Stimulated activated CD8-positive, alpha-beta memory T cell treated with anti-CD3 and anti-CD28 coated beads, Interleukin-7, amount 100 ng/mL, for 4 hours (primary cell): ENCODE data around the gene OR52K1.
"Not testable (repeated sequence)": the region's sequence is repeated elsewhere in the genome, so short reads cannot be mapped to it uniquely, and the experiment has no call there.

ENCODE experiments used
- DNase-seq, 2 donors: peaks; one replicate each; pipeline ENCODE4 v3.0.0-alpha.2; 2020; ENCODE audit warnings: low read depth in 2 of 2

The OR52K1 gene

DNA sequence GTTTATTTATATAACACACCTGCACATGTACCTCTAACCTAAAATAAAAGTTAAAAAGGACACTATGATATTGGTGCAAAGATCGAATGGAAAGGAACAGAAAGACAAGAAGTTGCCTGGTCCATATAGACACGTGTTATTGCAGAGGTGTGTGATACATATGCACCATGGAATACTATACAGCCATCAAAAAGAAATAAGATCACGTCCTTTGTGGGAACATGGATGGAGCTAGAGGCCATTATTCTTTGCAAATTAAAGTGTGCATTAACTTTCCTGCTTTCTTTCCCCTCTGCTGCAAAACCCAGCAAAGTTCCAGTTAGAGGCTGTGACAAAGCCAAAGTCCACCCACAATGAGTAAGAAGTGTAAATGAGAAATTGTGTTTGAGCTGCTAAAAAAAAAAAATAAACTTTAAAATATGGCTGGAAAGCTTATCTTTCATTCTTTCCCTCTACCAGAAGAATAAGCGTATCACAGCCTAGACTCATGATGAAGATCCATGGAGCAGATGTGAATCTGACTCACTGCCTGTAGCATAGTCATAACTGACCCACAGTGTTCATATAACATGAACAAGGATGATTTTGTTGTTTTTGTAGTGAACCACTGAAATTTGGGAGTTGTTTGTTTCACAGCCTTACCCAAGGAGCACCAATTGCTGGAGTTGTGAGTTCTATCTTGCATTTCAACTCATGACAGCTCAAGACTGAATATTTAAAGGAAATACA lies 9.6 kb downstream of the OR52K1 start:
- DNase-seq, result no peak

DNA sequence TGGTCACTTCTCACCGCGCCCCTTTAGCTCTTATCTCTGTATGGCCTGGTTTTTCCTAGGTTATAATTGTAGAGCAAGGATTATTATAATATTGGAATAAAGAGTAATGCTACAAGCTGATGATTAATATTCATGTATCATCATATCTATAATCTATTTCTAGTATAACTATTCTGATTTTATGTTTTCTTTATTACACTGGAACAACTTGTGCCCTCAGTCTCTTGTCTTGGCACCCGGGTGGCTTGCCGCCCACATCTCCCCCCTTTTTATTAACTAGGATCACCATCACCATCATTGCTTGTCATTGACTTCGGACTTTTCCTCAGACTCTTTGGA lies 11.0 kb downstream of the OR52K1 start:
- DNase-seq, result no peak

DNA sequence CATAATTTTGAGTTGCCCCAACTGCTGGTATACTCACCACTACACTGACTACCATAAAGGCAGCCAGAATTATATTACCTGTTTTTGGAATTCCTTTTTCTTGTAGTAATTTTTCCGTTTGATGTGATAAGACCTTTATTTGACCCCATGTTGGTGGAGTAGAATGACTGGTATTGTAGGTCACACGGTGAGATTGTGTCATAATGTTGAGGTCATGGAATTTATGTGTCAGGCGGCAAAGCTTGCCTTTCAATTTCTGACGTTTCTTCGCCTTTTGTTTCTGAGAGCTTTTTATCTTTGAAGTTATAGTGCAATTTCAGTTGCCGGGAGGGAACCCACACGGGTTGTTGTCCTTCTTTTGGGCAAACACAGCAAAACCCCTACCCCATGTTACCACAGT lies 13.0 kb downstream of the OR52K1 start:
- DNase-seq, result no peak

DNA sequence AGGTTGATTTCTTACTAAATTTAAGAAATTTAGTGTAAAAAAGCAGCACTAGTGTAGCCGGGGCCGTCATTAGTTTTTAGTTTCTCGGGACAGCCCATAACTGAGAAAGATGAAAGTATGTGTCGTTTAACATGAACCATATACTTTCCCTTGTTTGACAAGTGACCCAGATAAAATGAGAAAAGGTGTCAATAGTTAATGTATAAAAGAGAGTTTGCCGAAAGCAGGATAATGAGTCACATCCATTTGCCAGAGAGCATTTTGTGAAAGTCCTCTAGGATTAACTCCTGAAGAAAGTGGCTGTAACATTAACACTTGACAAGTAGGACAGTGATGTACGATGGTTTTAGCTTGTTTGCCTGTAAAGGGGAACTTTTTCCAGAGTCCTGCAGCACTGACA lies 13.5 kb downstream of the OR52K1 start:
- no peak for DNase-seq

DNA sequence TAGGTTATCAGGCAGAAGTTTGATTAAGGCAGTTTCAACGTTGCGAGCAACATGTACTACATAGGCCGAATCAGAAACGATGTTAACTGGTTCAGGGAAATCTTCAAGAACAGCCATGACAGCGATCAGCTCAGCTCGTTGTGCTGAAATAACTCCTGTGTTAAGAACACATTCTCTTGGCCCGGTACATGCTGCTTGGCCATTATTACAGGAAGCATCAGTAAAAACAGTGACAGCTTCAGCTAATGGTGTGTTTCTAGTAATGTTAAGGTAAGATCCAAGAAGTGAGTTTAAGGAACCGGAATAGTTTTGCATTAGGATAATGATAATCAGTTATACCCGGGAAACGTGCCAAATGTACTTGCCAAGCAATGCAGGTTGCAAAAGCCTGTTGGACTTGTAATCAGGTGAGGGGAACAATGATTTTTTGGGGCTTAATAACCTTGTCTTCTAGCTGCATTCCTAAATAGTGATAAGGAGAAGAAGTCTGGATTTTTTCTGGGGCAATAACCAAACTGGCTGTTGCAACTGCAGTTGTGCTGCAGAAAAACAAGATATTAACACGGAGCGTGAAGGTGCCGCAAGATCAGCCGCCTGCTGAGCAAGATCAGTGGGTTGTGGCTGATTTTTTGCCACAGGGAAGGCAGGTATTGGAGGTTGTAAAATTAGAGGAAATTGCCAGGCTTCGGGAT lies 14.3 kb downstream of the OR52K1 start:
- DNase-seq, result no peak

DNA sequence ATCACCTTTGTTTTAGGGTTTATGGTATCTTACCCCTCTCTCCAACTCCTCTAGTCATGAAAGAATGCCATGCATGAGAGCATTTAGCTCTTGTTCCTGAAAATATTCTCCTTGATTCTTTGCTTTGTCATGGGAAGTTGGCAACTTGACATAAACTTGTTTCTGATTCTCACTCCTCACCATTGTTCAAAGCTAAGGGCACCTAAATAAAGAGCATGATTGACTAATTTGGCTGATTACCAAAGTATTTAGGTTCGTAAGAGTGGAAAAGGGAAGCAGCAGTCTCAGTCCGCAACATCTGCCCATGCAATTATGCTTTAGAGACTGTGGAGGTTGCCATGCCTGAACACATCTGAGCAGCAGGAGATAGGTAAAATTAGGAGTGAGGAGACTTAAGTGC lies 26.4 kb downstream of the OR52K1 start:
- DNase-seq, result no peak

DNA sequence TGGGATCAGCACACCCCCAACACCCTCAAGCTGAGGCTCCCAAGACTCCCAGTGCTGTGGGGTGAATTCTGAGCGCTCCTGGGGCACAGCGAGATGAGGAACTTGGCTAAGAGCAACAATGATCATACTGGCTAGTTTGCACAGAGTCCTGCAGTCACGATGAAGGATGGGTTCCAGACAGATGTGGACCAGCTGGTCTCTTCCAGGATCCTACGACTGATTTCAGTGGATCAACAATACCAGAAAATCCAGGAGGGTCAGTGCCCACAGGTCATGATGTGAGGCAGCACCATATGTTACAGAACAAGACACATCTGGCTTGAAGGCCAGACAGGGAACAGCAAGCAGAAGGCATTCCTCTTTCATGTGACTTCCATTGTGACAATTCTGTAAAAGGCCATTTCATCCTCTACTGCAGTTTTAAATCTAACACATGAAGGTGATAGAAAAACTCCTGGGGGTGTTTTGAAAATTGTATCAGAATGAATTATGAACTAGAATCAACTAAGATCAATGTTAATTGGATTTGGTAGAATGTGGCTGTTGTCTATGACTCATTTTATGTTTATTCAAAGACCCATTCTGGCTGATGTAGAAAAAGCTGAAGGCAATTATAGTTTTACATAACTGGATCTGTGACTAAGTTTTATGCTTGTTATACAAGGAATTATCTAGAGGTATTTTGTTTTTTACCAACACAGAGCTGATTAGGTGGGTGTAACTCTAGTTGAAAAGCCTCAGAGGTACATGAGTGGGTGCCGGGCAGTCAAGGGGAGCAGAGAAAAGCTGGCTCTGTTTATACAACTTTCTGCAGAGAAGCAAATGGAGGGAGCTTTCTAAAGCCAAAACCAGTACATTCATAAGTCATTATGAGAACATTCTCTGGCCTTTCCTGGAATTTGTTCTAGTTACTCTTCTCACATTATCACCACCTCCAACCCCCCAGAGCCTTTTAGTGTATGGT lies 29.1 kb downstream of the OR52K1 start:
- no peak for DNase-seq

DNA sequence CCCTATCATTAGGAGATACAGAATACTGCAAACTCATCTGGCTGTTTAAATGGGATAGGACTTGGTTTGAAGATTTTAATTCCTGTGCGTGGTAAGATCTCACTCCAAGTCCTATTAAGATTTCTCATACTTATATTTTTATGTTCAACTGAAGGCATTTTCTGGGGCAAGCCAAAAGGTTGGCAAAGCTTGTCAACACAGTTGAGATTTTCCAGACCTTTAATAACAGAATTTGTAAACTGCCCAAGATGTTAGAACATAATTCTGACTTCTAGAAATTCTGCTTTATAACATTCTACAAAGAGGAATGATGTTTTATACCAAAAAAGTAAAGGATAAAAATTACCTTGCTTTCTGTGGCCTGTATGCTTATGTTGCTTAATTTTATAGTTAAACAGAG lies 31.8 kb downstream of the OR52K1 start:
- DNase-seq, result no peak

DNA sequence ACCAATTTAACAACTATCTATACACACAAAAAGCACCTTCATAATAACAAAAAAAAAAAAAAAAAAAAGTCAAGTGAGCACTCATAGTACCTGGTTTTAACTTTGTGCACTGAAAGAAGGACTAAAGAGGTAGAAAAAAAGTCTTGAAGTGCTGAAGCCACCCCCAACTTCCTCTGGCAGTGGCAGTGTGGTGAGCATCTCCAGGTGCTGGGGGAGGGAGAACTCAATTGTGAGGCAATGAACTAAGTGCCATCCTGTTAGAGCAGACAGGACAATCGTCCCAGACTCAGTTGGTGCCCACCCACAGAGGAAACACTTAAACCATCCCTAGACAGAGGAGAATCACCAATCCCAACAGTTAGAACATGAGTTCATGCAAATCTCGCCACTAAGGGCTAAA lies 39.9 kb downstream of the OR52K1 start:
- DNase-seq, result no peak

DNA sequence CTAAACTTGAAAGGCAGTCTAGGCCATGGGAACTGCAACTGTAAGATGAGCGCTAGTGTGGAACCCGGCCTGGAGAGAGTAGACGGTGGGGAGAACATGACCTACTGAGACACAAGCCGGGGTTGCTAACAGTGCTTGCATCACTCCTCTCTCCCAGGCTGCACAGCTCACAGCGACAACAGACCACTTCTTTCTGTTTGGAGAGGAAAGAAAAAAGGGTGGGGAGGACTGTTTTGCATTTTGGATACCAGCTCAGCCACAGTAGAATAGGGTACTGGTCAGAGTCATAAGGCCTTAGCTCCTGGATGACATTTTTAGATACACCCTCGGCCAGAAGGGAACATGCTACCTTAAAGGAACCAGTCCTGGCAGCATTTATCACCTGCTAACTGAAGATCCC lies 40.3 kb downstream of the OR52K1 start:
- DNase-seq, result no peak

DNA sequence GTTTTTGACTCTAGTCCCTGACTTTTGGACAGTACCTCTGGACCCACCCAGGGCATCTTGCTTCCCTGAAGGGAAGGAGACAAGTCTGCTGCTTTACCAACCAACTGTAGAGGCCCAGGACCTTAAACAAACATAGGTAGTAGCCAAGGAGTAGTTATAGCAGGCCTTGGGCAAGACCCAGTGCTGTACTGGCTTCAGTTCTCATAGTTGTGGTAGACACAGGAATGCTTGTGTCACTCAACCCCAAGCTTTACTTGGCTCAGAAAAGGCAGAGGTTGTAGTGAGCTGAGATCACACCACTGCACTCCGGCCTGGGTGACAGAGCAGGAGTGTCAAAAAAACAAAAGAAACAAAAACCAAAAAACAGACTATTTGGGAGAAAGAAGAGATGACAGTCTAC lies 41.2 kb downstream of the OR52K1 start:
- no peak for DNase-seq

DNA sequence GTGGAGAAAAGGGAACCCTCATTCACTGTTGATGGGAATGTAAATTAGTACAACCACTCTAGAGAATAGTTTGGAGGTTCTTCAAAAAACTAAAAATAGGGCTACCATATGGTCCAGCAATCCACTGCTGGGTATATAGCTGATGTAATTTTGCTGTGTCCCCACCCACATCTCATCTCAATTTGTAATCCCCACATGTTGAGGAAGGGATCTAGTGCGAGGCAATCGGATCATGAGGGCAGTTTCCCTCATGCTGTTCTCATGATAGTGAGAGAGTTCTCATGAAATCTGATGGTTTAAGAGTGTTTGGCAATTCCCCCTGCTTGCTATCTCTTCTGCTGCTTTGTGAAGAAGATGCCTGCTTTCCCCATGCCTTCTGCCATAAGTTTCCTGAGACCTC lies 45.5 kb downstream of the OR52K1 start:
- no peak for DNase-seq

DNA sequence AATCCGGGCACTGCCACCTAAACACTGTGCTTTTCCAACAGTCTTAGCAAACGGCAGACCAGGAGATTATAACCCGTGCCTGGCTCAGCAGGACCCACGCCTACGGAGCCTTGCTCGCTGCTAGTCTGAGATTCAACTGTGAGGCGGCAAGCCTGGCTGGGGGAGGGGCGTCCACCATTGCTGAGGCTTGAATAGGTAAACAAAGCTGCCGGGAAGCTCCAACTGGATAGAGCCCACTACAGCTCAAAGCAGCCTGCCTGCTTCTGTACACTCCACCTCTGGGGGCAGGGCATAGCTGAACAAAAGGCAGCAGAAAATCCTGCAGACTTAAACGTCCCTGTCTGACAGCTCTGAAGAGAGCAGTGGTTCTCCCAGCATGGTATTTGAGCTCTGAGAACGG lies 49.2 kb downstream of the OR52K1 start:
- not testable (repeated sequence) for DNase-seq

DNA sequence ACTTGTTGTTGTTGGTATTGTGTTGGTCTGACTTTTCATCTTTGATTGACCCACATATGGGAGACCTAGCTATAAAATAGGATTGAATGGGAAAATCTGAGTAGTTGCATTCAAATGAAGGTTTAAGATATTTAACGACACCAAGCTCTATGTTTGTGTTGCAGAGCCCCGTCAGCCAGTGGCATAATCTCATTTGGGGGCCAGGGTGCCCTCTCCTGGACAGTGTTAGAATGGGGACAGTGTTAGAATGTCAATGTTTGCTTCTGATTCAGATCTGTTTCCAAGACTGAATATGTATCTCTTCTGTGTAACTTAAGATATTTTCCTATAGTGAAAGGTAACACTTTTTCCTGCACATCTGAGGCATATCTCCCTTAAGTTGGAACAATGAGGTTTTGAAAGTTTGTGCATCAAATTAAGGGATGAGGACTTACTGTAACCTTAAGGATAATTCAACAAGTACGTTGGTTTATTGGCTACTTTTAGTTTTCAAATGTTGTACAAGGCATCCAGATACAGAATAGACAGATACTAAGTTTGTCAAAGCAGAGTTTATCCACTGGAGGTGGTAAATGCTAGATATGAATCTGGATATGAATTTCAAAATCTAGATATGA lies 57.3 kb downstream of the OR52K1 start:
- peak; percentile 3 to 7 for DNase-seq

DNA sequence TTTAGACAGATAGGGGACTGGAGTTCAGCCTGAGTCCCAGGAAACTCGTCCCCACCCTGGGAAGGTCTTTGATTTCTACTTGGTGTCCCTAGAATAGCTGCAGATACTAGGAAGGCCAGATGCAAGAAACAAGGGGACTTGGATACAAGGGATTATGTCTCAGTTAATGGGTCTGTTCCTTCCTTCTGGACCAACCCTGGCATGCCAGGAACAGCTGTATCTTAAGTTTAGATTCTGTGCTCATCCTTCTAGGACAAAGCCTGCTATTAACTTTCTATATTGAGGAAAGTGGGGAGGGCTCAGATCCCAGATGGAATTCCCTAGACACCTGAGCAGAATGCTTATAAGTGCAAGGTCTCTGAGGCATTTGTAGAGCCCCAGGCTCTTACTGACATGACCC lies 58.6 kb downstream of the OR52K1 start:
- DNase-seq, result no peak
